HG03575 (cell line): ENCODE data around the gene TRIP12.

Experiments used
- ATAC-seq: cut with Tn5 transposase; IDR thresholded peaks from one replicate; pipeline ENCODE4 v1.9.1; 2021; ENCODE audit not compliant: unreplicated experiment, insufficient number of reproducible peaks, low FRiP score; ENCODE audit errors: extremely low read depth

Gene TRIP12

DNA sequence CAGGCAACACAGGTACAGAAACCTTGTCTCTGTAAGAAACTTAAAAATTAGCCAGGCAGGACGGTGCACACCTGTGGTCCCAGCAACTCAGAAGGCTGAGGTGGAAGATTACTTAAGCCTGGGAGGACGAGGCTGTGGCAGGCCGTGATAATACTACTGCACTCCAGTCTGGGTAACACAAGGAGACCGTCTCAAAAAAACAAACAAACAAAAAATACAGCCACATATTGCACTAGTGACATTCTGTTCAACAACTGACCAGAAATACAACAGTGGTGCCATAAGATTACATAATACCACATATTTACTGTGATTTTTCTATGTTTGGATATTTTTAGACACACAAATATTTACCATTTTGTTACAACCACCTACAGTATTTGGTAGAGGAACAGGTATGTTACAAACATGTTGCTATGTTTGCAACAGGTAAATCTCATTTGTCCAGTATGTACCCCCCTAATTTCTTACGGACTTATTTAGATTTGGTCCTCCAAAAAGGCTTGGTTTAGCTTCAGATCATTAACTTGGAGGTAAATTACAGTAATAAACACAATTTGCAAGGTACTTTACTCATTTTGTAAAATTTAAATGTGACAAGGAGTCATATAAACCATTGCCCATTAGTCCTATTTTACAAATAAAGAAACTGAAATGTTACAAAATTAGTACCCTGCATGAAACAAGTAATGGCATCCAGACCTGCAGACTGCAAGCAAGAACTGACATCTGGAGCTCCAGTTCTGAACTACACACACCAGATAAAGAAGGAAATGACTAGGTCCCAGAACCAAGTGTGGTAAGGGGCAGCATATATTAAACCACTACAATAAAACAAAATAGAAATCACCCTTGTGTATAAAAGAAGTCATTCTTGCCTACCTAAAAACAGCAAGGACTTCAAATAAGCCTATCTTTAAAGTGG is 36.8 kb downstream of the TRIP12 start:
- peak; percentile 63 for ATAC-seq

DNA sequence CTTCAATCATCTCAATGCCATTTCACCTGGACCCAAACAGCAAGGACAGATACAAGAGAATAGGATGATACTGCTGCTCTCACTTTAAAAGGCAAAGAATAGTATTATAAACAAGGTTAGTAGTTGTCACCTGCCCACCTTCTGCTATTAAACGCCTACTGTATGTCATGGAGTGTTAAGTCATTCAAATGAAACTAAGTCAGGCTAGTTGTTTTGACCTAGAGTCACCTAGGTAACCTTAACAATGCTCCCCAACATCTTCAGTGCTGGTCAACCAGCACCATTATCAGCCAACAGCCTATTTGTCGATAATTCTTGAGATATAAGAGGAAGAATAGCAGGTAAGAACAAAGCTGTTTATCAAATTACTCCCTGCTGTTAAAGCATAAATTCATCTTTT is 39.2 kb downstream of the TRIP12 start:
- ATAC-seq: no peak

DNA sequence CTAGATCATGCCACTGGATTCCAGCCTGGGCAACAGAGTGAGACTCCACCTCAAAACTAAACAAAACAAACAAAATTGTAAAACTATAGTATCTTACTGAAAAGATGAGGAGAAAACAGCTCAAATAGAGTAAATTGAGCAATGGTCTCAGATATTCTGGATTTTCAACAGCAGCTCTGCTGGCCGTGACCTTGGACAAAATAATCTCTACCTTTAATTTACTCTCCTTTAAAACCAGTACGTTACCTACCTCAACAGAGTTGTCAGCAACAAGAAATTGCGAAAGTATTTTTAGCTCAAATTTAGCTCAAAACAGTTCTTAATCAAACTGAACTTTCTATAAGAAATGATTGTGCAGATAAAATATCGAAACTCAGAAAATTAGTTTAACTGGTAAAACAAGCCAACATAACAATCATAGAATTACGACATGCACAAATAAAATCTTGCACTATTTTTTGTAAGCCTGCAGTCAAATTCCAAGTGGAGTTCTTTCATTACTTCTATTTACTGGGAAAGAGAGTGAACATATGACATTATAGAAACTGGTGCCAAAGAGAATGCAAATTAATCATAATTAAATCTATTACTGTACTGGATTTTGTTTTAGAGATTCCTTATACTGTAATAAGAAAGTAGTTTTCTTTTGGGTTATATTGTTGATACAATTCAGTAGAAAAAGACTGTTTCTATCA is 40.8 kb downstream of the TRIP12 start:
- ATAC-seq: no peak

DNA sequence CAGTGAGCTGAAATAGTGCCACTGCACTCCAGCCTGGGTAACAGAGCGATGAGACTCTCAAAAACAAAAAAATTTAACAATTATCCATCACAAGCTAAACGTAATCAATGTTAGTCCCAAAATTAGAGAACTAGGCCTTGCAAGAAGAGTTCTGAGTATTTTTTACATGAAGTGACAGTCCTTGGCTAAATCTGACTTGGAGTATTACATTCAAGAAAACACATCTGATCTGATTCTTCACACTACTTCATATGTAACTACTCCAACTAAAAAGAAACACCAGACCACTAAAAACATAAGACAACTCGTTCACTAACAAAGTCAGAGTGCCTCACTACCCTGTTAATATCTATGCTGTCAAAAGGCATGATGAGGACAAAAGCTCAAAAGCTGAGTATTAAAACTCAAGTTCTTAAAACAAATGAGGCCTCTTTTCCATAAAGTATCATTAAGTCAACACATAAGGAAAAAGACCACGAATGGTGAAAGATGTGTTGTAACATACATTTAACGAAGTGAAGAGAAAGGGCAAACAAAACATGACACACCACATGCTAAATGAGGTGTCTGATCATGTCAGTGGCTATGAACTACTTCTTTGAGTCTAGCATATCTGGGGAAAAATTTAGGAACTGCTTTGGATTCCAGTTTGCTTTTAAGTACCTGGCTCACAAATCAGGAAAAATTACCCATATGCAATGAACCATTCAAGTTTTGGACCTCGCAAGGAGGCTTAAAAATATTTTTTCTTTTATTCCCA is 42.4 kb downstream of the TRIP12 start:
- ATAC-seq: no peak

DNA sequence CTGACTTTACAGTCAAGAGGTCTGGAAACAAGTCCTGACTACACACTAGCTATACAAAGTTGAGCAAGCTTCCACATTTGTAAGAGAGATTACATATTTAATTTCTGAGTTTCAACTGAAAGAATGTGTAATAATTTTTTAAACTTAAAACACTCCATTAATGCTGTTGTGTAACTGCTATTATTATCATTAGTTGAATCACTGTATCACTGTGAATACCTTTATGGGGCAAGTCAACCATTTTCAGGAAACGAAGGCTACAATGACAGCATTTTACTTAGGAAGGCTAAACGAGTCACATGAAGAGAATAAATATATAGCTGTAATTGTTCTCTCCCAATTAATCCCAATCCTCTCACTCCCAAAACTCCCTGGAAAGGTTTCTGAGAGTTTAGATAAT is 46.3 kb downstream of the TRIP12 start:
- no peak for ATAC-seq

DNA sequence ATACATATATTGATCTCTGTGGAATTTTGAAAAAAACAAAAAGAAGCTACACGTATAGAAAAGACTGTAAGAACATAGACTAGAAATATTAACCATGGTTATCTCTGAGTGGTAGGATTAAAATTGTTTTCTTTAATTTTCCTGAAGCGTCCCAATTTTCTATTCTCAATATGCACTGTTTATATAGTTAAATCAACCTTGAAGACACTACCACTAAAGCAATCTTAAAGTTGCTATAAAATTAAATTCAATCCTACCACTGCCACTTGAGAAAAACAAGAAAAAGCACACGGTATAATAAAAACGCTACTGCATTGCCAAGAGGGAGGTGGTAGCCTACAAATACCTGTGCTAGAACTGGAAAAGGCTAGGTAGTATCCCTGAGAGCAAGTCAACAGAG is 47.2 kb downstream of the TRIP12 start:
- ATAC-seq: no peak

DNA sequence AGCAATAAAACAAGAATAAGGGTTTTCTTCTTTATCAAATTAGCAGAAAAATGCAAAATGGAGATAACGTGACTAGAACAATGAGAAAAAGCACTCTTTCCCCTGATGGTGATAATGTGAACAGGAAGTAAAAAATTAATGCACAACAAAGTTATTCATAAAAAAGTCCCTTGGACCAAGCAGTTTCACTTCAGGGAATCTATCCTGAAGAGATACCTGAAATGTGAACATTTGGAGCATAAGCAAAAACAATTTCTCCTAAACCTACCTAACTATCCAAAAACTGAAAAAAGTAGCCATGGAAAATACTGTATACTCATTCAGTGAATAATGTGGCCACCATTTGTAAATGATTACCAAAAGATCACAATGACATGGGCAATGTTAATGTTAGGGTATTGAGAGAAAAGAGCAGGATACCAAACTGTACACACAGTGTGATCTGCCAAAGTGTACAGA is 48.7 kb downstream of the TRIP12 start:
- ATAC-seq: peak; percentile 75

DNA sequence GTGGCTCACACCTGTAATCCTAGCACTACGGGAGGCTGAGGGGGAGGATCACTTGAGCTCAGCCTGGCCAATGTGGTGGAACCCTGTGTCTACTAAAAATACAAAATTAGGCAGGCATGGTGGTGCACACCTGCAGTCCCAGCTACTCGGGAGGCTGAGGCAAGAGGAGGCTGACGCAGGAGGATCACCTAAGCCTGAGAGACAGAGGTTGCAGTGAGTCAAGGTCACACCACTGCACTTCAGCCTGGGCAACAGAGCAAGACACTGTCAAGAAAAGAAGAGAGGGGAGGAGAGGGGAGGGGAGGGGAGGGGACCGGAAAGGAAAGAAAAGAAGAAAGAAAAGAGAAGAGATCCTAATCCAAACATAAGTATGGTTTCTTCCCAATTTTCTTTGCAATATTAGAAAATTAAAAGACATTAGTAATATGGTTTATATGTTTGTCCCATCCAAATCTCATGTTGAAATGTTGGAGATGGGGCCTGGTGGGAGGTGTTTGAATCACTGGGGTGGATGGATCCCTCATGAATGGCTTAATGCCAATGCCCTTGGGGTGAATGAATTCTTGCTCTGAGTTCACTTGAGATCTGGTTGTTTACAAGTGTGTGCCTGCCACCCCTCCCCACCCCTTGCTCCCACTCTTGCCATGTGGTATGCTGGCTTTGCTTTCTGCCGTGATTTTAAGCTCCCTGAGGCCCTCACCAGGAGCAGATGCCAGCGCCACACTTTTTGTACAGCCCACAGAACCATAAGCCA is 50.7 kb downstream of the TRIP12 start:
- no peak for ATAC-seq

DNA sequence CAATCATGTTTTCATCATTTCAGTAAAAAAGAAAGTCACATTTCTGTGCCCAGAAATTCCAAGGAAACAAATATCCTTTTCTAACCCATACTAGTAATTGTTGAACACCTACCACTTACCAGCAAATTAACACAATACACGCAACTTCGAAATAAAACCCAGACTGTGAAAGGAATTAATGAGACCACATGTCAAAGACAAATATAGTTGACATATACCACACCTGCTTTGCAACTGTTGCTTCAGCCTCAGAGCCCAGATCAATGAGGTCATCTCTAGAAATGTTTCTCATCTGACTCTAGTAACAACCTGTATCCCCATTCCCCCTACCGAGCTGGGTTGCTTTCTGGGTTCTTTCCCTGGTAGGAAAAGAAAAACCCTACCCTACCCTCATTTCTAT is 52.6 kb downstream of the TRIP12 start:
- no peak for ATAC-seq

DNA sequence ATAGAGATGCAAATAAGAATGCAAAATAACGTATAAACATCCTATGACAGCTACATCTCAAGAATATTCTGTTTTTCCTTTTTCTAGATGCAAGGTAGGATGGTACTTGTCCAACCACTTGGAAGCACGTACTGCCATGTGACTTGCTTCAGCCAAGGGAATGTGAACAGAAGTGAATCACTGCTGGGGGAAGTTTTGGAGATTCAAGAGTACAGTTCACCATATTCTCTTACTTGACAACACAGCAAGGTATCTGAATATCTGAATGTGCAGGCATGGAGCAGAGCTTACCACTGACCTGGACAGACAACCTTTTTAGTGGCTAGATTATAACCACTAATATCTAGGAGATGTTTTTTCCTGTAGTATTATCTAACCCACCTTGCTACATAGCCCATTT is 53.0 kb downstream of the TRIP12 start:
- ATAC-seq: no peak

DNA sequence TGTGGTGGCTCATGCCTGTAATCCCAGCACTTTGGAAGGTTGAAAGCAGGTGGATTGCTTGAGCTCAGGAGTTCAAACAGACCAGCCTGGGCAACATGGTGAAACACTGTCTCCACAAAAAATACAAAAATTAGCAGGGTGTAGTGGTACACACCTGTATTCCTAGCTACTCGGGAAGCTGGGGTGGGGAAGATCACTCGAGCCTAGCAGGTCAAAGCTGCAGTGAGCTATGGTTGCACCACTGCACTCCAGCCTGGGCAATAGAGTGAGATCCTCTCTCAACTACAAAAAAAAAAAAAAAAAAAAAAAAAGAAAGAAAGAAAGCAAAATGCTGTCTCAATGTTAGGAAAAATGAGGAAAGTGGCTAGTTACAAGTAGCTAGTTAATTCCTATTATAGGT is 56.8 kb downstream of the TRIP12 start:
- no peak for ATAC-seq

DNA sequence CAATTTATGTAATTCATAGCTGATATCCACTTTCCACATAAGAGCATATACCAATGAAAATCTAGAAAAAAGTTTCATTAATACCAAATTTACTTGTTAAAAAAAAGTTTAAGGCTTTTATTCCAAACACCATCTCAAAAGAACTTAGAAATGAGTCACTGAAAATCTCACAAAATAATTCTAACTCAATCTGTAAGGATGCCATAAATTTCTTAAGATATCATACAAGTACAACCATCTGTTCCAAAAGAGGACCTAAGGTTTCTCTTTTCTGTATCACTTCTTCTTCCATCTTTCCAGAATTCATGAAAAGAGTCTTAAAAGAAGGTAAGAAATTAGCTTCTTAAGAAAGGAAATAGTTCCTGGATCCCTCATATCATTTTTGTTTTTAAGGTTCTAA is 60.4 kb downstream of the TRIP12 start:
- no peak for ATAC-seq

DNA sequence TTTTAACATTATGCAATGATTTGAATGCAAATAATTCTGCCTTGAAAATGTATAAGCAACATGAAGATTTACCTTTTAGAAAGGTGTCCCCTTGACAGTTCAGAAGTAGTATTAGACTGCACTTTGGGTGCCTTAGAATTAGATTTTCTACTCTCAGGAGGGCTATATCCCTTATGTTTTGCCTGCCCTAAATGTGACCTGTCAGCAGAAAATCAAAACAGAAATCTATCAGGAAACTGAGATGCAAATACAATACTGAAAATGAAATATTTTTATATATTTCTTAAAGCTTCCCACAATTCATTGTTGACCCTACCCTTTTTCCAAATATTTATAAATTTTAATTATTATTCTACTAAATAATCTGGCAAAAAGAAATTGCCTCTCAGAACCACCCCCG is 61.5 kb downstream of the TRIP12 start:
- no peak for ATAC-seq

DNA sequence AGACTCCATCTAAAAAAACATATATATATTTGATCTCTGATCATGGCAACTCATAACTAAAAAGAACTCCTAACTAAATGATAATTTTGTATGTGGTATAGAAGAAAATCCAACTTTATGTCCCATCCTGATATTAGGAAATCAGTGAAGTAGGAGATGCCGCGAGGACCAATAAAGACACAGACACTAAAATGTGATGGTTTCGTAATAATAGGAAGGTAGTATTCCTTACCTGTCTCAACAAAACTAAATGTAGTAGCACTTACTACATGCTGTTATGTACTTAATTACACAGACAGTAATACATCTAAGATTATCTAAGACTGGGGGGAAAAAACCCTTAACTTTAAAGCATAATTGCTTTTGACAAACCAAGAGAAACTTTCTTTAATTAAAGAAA is 63.5 kb downstream of the TRIP12 start:
- ATAC-seq: no peak

DNA sequence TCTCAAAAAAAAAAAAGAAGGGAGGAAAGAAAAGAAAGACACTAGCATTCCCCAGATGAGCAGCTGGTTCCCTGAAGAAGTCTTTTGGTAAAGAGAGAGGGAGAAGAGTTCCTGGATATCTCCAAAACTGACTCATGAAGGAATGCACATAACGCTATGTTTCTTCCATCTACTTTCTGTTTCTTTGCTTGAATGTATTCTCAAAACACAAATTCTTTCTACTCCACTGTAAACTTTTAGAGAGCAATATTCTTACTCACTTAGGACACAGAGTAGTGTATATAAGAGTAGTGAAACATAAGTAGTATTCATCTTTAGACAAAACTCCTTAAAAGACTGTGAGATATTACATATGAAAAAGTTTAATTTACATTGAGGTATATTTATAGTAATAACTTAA is 64.2 kb downstream of the TRIP12 start:
- no peak for ATAC-seq

DNA sequence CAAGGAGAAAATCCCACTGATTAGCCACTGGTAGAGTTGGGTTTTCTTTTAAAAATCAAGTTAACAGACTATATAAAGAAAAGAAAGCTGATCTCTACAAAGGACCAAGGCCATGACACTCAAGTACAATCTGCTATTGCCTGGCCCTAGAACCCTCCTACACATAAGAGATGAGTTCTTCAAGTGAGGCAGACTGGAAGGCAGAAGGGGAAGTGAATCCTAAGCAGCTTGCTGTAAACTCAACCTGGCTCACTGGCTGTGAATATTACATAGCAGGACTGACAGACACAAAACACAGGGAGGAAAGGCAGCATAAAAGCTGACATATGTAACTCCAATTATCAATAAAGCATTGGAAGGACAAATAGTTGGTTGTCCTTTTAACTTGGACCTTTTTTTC is 65.4 kb downstream of the TRIP12 start:
- ATAC-seq: no peak

DNA sequence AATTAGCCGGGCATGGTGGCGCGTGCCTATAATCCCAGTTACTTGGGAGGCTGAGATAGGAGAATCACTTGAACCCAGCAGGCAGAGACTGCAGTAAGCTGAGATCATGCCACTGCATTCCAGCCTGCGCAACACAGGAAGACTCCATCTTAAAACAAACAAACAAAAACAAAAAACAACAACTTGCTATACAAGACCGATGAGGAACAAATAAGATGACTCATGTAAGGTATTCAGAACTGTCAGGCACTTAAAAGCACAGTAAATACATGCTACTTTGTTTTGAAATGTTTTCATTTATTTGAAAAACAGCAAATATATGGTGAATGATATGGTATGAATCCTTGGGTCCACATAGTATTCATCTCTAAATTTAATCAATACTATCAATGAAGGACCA is 66.7 kb downstream of the TRIP12 start:
- ATAC-seq: no peak

DNA sequence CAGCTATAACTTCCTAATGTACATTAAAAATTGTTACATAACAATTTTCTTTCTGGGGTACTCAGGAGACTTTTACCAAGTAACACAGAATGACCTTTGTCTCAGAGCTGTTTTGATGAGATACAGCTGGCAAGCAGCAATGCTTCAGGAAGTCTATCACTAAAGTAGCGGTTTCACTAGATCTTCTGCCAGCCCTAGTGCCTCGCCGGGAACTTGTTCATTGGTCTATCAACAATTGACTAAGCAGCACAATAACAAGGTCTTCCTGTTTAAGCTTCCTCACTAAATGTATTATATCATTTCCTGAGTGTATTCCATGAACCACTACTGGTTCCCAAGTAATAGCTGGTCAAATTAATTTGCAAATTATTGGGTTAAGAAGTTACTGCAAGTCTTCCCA is 69.2 kb downstream of the TRIP12 start:
- ATAC-seq: no peak

DNA sequence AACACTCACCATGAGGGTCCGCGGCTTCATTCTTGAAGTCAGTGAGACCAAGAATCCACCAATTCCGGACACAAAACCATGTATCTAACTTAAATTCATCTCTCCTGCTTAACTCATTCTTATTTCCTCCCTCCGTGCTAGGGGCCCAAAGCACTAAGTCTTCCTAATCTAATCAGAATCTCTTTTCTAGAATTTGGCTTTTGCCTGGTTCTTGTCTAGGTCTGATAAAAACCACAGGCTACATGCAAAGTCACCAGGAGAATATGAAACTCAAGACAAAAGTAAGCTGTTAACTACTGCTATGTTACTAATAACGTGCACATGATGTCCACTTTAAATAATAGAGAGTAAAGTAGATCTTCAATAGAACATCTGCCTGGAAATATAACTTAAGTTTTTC is 69.9 kb downstream of the TRIP12 start:
- no peak for ATAC-seq
